Transverse colon (tissue), 3 donors: ENCODE data around the gene INCA1.

Source experiments
- EP300 ChIP-seq: sonication (generic); formaldehyde crosslinking; IDR thresholded peaks from one replicate; pipeline ENCODE4 v1.6.1; 2017; ENCODE audit warnings: antibody characterized with exemption, low read depth
- TF ChIP-seq, protein P1 (sequence below), 5 experiments: fragments of 200-600 bp in 3 of 5; fragments of 450-650 bp in 2 of 5; sonication (generic) in 3 of 5; IDR thresholded peaks; 1 replicate in 2 of 5; 2 replicates in 3 of 5; pipeline ENCODE4 v1.5.1; 2016 to 2017; ENCODE audit warnings: antibody characterized with exemption in 5 of 5, inconsistent platforms in 3 of 5, mild to moderate bottlenecking in 2 of 5, moderate library complexity in 1 of 5

DNA sequence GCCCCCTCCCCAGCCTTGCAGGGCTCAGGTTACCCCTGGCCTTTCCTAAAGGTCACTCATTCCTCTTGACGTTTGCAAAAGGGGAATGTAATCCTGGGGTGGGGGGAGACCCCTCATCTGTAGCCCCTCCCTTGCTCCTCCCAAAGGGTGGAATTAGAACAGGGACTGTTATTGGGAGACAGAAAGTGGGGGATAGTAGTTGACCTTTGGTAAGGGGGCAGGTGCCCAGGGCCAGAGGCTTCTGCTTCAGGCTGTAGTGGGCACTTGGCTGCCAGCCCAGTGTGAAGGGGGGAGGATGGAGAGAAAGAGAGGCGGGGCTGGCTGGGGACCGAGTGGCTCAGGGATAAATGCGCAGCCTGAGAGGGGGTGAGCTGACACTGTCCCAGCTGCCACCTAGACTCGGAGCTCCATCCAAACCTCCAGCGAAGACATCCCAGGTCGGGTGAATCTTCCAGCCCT is 46.5 kb downstream of the INCA1 start, which contains the start of gene ENO3:
- TF ChIP-seq EP300 = no peak
- TF ChIP-seq, protein P1, sequence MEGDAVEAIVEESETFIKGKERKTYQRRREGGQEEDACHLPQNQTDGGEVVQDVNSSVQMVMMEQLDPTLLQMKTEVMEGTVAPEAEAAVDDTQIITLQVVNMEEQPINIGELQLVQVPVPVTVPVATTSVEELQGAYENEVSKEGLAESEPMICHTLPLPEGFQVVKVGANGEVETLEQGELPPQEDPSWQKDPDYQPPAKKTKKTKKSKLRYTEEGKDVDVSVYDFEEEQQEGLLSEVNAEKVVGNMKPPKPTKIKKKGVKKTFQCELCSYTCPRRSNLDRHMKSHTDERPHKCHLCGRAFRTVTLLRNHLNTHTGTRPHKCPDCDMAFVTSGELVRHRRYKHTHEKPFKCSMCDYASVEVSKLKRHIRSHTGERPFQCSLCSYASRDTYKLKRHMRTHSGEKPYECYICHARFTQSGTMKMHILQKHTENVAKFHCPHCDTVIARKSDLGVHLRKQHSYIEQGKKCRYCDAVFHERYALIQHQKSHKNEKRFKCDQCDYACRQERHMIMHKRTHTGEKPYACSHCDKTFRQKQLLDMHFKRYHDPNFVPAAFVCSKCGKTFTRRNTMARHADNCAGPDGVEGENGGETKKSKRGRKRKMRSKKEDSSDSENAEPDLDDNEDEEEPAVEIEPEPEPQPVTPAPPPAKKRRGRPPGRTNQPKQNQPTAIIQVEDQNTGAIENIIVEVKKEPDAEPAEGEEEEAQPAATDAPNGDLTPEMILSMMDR (IDR thresholded peaks at IDR 0.05) = no peak
